Activated CD4-positive, CD25-positive, alpha-beta regulatory T cell treated with anti-CD3 and anti-CD28 coated beads, Interleukin-2, amount 50 U/mL, for 72 hours (primary cell): ENCODE measurements around the gene HGFAC.
A peak's percentile ranks its signal among the peaks of the same experiment; 100 is the strongest.

Source experiments
- DNase-seq: peaks from one replicate; pipeline ENCODE4 v3.0.0; 2021

Gene HGFAC

GRCh38 chr4:3427134-3427476 is 14.7 kb upstream of the HGFAC start:
- no peak for DNase-seq

DNA sequence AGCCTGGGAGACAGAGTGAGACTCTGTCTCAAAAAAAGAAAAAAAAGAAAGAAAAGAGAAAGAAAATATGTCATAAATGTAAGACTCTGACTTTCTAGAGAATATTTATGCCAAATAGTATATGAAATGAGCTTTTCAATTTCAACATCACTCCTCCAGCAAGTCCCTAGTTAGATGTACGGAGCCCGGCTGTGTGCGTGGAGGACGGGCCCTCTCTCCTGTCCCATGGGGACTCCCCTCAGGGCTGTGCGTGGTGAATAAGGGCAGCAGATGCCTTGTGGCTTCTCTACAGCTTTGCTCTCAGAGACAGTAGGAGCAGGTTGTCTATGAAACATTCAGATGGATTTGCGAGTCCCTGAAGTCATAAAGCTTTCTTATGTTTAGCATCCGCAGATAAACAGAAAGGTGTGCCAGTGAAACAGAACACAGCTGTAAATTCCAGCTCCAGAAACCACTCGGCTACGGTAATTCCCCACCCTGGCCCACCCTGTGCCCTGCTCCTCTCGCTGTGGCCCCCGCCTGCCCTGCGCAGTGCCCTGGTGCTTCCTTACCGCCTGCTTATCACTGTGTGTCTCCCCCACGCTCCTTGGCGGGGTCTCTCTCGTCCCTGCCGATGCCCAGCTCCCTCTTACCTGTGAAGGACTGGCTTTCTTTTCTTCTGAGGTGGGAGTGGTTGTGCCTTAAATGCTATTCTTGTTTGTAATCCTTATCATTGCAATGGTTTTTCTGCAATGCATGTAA is 13.9 kb upstream of the HGFAC start:
- no peak for DNase-seq

DNA sequence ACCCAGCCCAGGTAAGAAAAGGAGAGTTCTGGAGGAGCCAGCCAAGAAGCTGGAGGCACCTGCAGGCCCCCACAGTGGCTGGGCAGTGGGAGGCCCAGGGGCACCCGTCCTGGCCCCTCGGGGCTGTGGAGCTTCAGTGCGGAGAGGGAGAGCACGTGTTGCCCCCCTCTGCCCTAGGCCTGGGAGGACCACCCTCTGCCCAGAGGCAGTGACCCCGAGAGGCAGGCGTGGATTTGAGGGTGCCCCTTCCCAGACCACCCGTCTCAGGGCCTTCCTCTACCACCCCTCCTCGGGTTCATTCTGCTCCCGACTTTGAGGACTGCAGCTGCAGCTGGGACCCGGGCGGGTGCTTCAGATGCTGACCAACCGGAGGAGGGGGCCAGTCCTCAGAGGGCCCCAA is 12.1 kb upstream of the HGFAC start:
- no peak for DNase-seq

DNA sequence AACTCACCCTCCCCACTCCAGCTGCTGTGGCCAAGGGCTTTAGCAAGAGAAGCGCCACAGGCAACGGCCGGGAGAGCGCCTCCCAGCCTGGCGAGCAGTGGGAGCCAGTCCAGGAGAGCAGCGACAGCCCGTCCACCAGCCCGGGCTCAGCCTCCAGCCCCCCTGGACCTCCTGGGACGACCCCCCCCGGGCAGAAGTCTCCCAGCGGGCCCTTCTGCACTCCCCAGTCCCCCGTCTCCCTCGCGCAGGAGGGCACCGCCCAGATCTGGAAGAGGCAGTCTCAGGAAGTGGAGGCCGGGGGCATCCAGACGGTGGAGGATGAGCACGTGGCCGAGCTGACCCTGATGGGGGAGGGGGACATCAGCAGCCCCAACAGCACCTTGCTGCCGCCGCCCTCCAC is 11.2 kb upstream of the HGFAC start:
- DNase-seq, result no peak

DNA sequence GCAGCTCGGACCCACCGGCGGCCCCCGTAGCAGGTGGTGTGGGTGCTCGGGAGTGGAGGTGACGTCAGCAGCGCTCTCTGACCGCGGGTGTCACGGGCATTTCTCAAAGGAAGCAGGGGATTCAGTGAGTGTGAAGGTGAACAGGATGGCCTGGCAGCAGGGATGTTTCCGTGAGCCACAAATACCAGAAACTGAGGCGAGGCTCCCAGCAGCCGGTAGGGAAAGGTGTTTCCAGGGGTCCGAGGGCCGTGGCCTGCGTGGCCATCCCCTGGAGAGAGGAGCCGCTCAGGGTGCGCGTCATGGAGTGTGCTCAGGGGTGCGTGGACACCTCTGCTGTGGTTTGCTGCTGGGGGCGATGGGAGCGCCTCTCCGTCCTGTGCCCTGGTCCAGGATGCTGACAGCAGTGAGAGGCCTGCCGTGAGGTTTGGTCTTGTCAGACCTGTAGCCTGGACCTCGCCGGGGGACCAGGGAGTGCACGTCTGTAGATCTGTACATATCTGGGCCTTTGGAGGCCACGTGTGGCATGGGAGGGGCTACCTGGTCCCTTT is 10.2 kb upstream of the HGFAC start:
- no peak for DNase-seq

- DNase-seq, result no peak
Measured at GRCh38 chr4:3432381-3432790, 9.4 kb upstream of the HGFAC start.

- no peak for DNase-seq
Measured at GRCh38 chr4:3433138-3433869, 8.5 kb upstream of the HGFAC start.

GRCh38 chr4:3434881-3435685 is 6.7 kb upstream of the HGFAC start:
- DNase-seq, result no peak

- no peak for DNase-seq
Measured at GRCh38 chr4:3435686-3435956, 6.1 kb upstream of the HGFAC start.

- no peak for DNase-seq
Measured at GRCh38 chr4:3436048-3436797, 5.5 kb upstream of the HGFAC start.

DNA sequence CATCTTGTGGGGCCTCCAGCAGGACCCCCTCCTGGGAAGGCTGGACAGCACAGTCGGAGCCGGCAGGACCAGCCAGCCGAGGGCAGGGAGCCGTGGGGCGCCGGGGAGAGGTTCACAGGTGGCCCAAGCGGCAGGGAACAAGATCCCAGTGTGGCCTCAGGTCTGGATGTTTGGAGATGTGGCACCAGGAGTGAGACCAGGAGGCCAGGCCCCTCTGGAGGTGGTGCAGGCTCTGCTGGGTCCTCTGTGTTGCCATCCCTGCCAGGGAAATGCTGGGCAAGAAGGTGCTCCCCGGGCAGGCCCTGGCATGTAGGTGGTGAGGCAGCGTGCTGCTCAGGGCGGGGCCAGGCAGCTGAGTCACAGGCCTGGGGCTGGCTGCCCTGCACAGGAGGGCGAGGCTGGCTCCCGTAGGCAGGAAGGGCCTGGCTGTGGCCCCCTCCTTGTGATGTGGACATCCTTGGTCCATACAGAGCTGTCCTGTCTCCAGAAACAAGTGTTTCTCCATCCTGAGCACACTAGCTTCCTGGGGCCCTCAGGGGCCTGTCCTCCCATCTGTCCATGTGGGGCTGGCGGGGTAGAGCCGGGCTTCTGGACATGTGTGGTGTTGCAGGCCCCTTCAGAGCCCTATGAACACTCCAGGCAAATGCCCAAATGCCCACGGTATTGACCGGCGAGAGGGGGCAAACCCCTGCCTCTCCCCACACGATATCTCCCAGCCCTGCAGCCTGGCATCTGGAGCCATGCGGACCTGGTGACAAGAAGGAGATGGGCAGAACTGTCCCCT is 4.8 kb upstream of the HGFAC start:
- no peak for DNase-seq

DNA sequence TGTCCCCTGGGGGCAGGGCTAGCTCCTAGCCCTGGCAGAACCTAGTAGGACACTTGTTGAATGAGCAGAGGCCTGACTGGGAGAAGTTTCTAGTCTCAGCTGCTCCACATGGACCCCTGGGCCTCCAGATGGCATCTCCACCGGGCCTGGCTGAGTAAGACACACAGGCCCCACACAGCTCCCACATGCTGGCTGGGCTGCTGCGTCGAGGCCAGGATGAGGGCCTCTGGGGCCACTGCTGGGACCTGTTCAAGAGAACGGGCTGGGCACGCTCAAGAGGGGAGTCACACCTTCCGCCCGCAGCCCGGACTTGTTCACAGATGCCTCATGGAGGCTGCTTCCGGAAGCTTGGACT is 4.2 kb upstream of the HGFAC start:
- DNase-seq, result no peak

DNA sequence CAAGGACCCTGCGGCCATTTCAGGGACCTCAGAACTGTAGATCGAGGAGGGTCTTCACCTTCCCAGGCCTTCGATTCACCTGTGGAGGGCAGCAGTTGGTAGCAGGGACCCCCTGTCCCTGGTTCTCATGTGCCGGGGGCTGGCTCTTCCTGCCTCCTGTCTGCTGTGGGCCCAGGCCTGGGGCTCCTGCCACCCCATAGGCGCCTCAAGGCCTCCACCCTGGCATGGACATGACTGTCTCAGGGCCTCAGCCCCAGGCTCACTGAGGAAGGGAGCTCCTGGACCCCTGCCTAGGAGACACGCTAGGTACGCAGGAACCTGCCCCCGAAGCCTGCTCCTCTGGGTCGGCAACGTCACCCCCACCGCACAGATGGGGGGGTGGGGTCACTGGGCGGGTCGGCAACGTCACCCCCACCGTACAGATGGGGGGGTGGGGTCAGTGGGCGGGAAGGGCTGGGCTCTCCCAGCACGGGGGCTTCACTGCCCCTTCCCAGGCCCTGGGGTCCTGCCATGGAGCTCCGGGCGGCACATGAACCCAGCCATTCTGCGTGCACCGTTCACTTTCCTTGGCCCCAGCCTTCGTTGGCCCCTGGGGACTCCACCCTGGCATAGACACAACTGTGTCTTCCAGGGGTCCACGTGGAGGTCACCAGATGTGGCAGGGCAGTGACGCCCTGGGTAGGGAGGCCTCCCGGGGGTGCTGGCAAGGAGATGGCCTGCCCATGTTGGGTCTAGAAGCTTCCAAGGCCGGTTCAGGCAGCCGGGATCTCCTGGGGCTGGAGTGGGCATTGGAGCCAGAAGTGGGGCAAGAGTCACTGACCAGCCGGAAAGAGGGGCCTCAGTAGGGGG is 3.5 kb upstream of the HGFAC start:
- DNase-seq, result no peak

DNA sequence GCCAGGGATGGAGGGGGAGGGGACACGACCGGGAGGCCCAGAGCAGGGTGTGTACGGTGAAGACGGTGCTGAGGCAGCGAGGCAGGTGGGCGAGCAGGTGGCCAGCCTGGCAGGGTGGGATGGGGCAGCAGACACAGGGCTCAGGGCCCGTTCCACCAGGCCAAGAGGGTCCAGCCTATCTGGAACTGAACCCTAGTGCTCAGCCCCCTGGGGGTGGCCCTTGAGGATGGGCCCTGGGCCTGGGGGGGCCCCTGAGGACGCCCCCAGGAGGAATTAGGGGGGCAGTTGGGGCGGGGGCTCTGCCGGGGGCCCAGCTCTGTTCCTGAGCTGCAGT is 3.0 kb upstream of the HGFAC start:
- DNase-seq, result no peak

GRCh38 chr4:3439391-3439790 is 2.4 kb upstream of the HGFAC start:
- DNase-seq, result no peak

GRCh38 chr4:3440011-3440410 is 1.8 kb upstream of the HGFAC start:
- no peak for DNase-seq

DNA sequence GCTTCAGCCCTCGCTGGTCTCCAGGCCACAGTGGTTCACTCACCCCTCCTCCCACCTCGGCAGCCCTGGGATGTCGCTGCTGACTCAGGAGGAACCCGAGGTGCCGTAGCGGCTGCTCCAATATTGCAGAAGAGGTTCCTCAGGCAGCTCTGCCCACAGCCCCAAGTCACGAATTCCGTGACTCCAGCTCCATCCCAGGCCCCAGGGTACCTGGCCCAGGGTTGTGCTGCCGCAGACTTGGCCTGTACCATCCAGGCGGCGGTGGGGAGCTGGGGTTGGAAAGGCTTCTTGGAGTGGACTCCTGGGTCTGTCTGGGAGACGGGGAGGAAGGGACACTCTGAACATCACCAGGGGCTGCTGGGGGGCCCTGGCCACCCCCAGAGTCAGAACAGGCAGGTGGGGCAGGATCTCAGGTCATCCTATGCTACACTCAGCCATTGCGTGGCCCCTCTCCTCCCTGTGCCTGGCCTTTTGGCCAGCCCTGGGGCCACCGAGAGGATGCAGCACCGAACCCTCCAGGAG is 728 bp upstream of the HGFAC start:
- no peak for DNase-seq

GRCh38 chr4:3442460-3442958 is 741 bp downstream of the HGFAC start:
- DNase-seq, result no peak

DNA sequence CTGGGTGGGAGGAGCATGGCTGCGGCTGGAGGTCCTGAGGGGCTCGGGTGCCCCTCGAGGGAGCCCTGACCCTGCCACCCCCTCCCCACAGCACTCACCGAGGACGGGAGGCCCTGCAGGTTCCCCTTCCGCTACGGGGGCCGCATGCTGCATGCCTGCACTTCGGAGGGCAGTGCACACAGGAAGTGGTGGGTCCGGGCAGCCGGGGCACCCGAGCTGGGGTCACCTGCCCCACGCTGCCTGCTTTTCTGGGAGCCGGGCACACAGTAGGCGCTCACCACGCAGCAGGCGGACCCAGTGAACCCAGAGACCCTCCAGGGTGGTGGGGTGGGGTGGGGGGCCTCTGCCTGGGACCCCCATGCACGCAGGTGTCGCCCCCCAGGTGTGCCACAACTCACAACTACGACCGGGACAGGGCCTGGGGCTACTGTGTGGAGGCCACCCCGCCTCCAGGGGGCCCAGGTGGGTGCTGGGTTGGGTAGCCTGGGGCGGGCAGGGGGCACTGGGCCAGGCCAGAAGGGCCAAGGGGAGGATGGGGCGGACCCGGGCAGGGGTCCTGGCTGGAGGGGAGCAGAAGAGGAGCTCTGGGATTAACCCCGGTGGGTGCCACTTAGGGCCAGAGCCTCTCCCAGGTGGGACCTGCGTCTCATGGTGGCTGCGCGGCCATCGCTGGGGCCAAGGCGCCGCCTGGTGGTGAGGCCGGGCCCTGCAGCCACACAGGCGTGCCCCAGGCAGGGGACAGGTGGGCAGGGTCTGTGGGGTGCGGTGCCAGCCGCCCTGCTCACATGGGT is 1.4 kb downstream of the HGFAC start:
- peak; percentile 84 for DNase-seq

- DNase-seq, result no peak
Measured at GRCh38 chr4:3443750-3444309, 2.1 kb downstream of the HGFAC start.
